AG10803 (cell line): ENCODE results near the gene ADAM30.

Experiments used
- DNase-seq: peaks from one replicate; pipeline ENCODE4 v3.0.0; 2010; ENCODE audit warnings: low read depth
- H3K4me3 ChIP-seq: 2 replicates; pipeline ENCODE4 v1.5.1; 2011; ENCODE audit warnings: mild to moderate bottlenecking, low read length, control low read depth
- TF ChIP-seq, protein P1 (sequence below): conservative IDR thresholded peaks from 2 replicates; pipeline ENCODE4 v1.5.1; 2011; ENCODE audit warnings: mild to moderate bottlenecking, low read length, control low read depth, inconsistent platforms

Gene ADAM30

GRCh38 chr1:119898530-119898929, 2.2 kb upstream of the ADAM30 start:
- no peak for DNase-seq
- no peak overlapping the region for H3K4me3 ChIP-seq
- TF ChIP-seq, protein P1, sequence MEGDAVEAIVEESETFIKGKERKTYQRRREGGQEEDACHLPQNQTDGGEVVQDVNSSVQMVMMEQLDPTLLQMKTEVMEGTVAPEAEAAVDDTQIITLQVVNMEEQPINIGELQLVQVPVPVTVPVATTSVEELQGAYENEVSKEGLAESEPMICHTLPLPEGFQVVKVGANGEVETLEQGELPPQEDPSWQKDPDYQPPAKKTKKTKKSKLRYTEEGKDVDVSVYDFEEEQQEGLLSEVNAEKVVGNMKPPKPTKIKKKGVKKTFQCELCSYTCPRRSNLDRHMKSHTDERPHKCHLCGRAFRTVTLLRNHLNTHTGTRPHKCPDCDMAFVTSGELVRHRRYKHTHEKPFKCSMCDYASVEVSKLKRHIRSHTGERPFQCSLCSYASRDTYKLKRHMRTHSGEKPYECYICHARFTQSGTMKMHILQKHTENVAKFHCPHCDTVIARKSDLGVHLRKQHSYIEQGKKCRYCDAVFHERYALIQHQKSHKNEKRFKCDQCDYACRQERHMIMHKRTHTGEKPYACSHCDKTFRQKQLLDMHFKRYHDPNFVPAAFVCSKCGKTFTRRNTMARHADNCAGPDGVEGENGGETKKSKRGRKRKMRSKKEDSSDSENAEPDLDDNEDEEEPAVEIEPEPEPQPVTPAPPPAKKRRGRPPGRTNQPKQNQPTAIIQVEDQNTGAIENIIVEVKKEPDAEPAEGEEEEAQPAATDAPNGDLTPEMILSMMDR, result no peak

DNA sequence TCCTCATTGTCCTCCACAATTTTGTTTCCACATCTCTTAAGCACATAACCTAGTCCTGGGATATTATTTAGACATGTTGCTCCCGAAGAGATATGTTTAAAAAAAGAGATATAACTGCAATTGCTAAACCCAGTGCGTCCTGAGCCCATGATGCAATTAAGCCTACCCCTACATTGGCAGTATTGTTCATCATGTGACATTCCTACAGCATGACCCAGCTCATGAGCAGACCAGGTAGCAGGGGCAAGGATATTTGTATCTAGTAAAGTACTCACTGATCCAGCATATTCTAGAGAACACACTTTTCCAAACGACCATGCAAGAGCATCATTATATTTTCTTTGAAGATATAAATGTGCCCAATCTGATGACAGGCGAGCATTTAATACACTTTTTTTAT, 1.2 kb downstream of the ADAM30 start:
- TF ChIP-seq, protein P1, result no peak
- no peak for DNase-seq
- H3K4me3 ChIP-seq, result no peak overlapping the region

DNA sequence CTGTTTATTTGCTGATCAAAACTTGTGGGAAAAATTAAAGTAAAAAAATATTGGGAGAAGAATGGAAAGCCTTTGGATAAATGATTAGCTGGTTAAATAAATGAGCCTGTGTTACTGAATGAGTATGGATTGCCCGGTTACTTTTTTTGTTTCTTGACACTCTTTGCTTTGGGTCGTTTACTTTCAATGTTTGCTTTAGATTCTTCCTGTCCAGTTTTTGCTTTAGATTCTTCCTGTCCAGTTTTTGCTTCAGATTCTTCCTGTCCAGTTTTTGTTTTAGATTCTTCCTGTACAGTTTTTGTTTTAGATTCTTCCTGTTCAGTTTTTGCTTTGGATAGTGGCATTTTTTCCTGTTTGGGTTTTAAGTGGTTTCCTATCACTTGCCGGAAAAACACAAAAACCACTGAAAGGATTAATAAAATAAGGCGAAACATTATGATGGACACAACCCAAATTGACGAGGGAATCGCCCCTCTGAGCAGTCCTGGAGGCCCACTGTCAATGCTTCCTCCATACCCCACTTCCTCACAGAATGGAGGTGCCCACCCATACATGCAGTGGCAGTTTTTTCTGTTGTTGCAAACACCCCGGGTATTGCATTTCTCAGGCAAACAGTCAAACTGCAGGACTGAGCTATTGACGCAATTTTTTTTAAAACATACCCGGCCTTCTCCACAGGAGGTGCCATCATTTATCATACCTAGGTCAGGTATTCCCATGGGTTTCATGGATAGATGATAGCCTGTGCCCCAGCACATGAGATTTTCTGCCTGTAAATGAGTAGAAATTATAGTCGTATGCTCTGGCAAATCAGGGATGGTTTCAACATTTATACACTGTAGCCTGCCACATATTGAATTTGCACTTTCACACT, 2.3 kb downstream of the ADAM30 start:
- no peak for DNase-seq
- TF ChIP-seq, protein P1, result no peak
- no peak overlapping the region for H3K4me3 ChIP-seq

GRCh38 chr1:119893238-119893791, 3.0 kb downstream of the ADAM30 start:
- no peak overlapping the region for H3K4me3 ChIP-seq
- no peak for DNase-seq
- TF ChIP-seq, protein P1, result no peak

- no peak overlapping the region for H3K4me3 ChIP-seq
- DNase-seq, result no peak
- TF ChIP-seq, protein P1, result no peak
Observed at GRCh38 chr1:119891386-119891785, 4.9 kb downstream of the ADAM30 start.

DNA sequence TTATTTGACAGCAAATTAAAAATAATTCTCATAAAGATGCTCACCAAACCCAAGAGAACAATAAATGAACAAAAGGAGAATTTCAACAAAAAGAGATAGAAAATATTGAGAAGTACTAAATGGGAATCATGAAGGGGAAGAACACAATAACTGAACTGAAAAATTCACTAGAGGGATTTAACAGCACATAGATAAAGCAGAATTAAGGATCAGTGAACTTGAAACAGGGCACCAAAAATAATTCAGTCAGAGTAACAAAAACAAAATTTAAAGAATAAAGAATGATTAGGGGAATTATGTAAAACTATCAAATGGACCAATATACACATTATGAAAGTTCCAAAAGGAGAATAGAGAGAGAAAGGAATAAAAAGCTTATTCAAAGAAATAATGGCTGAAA, 7.8 kb downstream of the ADAM30 start:
- no peak overlapping the region for H3K4me3 ChIP-seq
- TF ChIP-seq, protein P1, result no peak
- no peak for DNase-seq

DNA sequence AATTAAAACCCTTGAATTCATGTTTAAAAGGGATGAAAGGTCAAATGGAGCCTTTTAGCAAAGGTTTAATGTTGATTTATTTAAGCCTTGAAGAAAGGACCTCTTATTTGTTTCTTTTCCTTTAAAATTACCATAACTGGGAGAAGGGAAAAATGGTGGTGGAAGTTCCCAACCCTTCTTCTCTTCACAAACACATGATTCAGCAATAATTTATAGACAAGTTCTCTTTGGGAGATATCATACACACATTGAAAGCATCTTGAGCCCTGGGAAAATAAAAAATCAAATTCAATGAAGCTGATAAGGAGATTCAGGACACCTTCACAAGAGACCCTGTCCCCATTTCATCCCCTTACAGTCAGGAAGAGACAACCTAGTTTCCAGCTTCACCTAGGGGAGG, 8.9 kb downstream of the ADAM30 start:
- TF ChIP-seq, protein P1, result no peak
- no peak for DNase-seq
- no peak overlapping the region for H3K4me3 ChIP-seq
